GM18520 (cell line): ENCODE measurements around the gene IGF2BP3.

Experiments
- ATAC-seq: cut with Tn5 transposase; IDR thresholded peaks from one replicate; pipeline ENCODE4 v1.9.1; 2021; ENCODE audit not compliant: unreplicated experiment

IGF2BP3 gene

GRCh38 chr7:23472556-23472955, 2.3 kb upstream of the IGF2BP3 start:
- ATAC-seq = no peak

GRCh38 chr7:23472046-23472445, 1.8 kb upstream of the IGF2BP3 start:
- no peak for ATAC-seq

GRCh38 chr7:23471106-23471859, 992 bp upstream of the IGF2BP3 start:
- no peak for ATAC-seq

- no peak for ATAC-seq
Observed at GRCh38 chr7:23469961-23470250, 385 bp downstream of the IGF2BP3 start.

- ATAC-seq = no peak
Observed at GRCh38 chr7:23469150-23469960, 936 bp downstream of the IGF2BP3 start.

- no peak for ATAC-seq
Observed at GRCh38 chr7:23468526-23469149, 1.7 kb downstream of the IGF2BP3 start.

- no peak for ATAC-seq
Observed at GRCh38 chr7:23467806-23468525, 2.3 kb downstream of the IGF2BP3 start.

GRCh38 chr7:23467291-23467805, 2.9 kb downstream of the IGF2BP3 start:
- ATAC-seq = no peak

GRCh38 chr7:23462846-23463245, 7.4 kb downstream of the IGF2BP3 start:
- ATAC-seq = no peak

GRCh38 chr7:23458044-23458443, 12.2 kb downstream of the IGF2BP3 start:
- ATAC-seq = no peak

- ATAC-seq = no peak
Observed at GRCh38 chr7:23456093-23456492, 14.2 kb downstream of the IGF2BP3 start.

- no peak for ATAC-seq
Observed at GRCh38 chr7:23454881-23455526, 15.3 kb downstream of the IGF2BP3 start.

GRCh38 chr7:23450518-23450917, 19.8 kb downstream of the IGF2BP3 start:
- no peak for ATAC-seq

- ATAC-seq = no peak
Observed at GRCh38 chr7:23449941-23450340, 20.4 kb downstream of the IGF2BP3 start.

- ATAC-seq = no peak
Observed at GRCh38 chr7:23445326-23445725, 25.0 kb downstream of the IGF2BP3 start.

GRCh38 chr7:23443974-23444373, 26.3 kb downstream of the IGF2BP3 start:
- ATAC-seq = no peak

- no peak for ATAC-seq
Observed at GRCh38 chr7:23438171-23438570, 32.1 kb downstream of the IGF2BP3 start.

- no peak for ATAC-seq
Observed at GRCh38 chr7:23434147-23434917, 36.0 kb downstream of the IGF2BP3 start.

- ATAC-seq = no peak
Observed at GRCh38 chr7:23431702-23432199, 38.5 kb downstream of the IGF2BP3 start.

- ATAC-seq = no peak
Observed at GRCh38 chr7:23430893-23431259, 39.4 kb downstream of the IGF2BP3 start.
